Left hindlimb (tissue), 1 donor: Measurements from ENCODE around the gene CCDC51.
A peak's percentile ranks its signal among the peaks of the same experiment; 100 is the strongest.

Experiments used
- DNase-seq: peaks from one replicate; pipeline ENCODE4 v3.0.0-alpha.2; 2018

The CCDC51 gene

GRCh38 chr3:48405971-48406370, 33.9 kb downstream of the CCDC51 start:
- DNase-seq, result no peak

GRCh38 chr3:48405343-48405881, 34.5 kb downstream of the CCDC51 start:
- DNase-seq, result no peak

GRCh38 chr3:48404440-48405342, 35.2 kb downstream of the CCDC51 start:
- DNase-seq, result peak; percentile 17

GRCh38 chr3:48403533-48404439, 36.1 kb downstream of the CCDC51 start:
- peak; percentile 24 for DNase-seq

GRCh38 chr3:48402907-48403306, 37.0 kb downstream of the CCDC51 start:
- DNase-seq, result no peak

- DNase-seq, result peak; percentile 50
These were observed 37.6 kb downstream of the CCDC51 start for GRCh38 chr3:48402281-48402732.

- peak; percentile 18 for DNase-seq
These were observed 38.5 kb downstream of the CCDC51 start for GRCh38 chr3:48401434-48401901.

GRCh38 chr3:48400824-48401433, 39.0 kb downstream of the CCDC51 start:
- DNase-seq, result no peak

- DNase-seq, result no peak
These were observed 40.3 kb downstream of the CCDC51 start for GRCh38 chr3:48399387-48400172.

GRCh38 chr3:48398701-48399386, 41.1 kb downstream of the CCDC51 start:
- no peak for DNase-seq

- no peak for DNase-seq
These were observed 41.9 kb downstream of the CCDC51 start for GRCh38 chr3:48397767-48398681.

- DNase-seq, result no peak
These were observed 44.2 kb downstream of the CCDC51 start for GRCh38 chr3:48395714-48396113.

- no peak for DNase-seq
These were observed 45.5 kb downstream of the CCDC51 start for GRCh38 chr3:48394391-48394790.

GRCh38 chr3:48388966-48389365, 51.0 kb downstream of the CCDC51 start:
- no peak for DNase-seq

- no peak for DNase-seq
These were observed 52.3 kb downstream of the CCDC51 start for GRCh38 chr3:48387634-48388033.
